Activated CD8-positive, alpha-beta T cell treated with anti-CD3 and anti-CD28 coated beads for 36 hours (primary cell): ENCODE data around the gene TRIP13. TPM values are rescaled to one million over a fixed set of nuclear protein-coding genes. Genes with fewer than 3 reads are reported as not detected.

Source experiments
- ATAC-seq: fragments of 200-7000 bp; cut with Tn5 transposase; one replicate; pipeline ENCODE4 v1.10.0; 2021; ENCODE audit warnings: mild to moderate bottlenecking, moderate library complexity
- CTCF ChIA-PET: fragments of 350-600 bp; sonication (Branson Sonifier 250); formaldehyde crosslinking; loops from one replicate; lab custom pipeline; 2021; ENCODE audit warnings: antibody characterized with exemption; lab: Charles Lee
- POLR2A ChIA-PET: fragments of 350-600 bp; sonication (Branson Sonifier 250); formaldehyde crosslinking; loops from one replicate; lab custom pipeline; 2021; ENCODE audit warnings: antibody characterized with exemption; lab: Charles Lee
- DNase-seq: peaks from one replicate; pipeline ENCODE4 v3.0.0-alpha.2; 2020
- H3K27ac Mint-ChIP-seq: one replicate; pipeline ENCODE4 v1.8.0; 2021; ENCODE audit warnings: mild to moderate bottlenecking, mixed read lengths
- H3K27me3 Mint-ChIP-seq: one replicate; pipeline ENCODE4 v1.8.0; 2021; ENCODE audit warnings: mixed read lengths
- H3K36me3 Mint-ChIP-seq: one replicate; pipeline ENCODE4 v1.8.0; 2021; ENCODE audit warnings: low read depth, mixed read lengths
- H3K4me1 Mint-ChIP-seq: one replicate; pipeline ENCODE4 v1.8.0; 2021; ENCODE audit warnings: low read depth, mixed read lengths
- H3K4me3 Mint-ChIP-seq: one replicate; pipeline ENCODE4 v1.8.0; 2021; ENCODE audit warnings: mild to moderate bottlenecking, moderate library complexity, mixed read lengths
- H3K9me3 Mint-ChIP-seq: one replicate; pipeline ENCODE4 v1.8.0; 2021; ENCODE audit warnings: mixed read lengths
- CTCF ChIP-seq: fragments of 200-600 bp; IDR thresholded peaks from one replicate; pipeline ENCODE4 v1.8.0; 2022; ENCODE audit warnings: antibody characterized with exemption, mild to moderate bottlenecking
- intact Hi-C: fragments of 100-400 bp; cut with micrococcal nuclease; formaldehyde crosslinking; loops from one replicate; pipeline ENCODE4 v1.10.0; 2022
- total RNA-seq, 2 experiments: library from RNA; stranded (reverse); gene quantifications; one replicate each; pipeline ENCODE4 v1.2.3, GENCODE V29; 2021

Gene TRIP13
- total RNA-seq, 2 experiments from 2014 or later = 31.0 to 36.9 TPM

GRCh38 chr5:903756-904096 is 11.0 kb downstream of the TRIP13 start:
- DNase-seq (no peak), ATAC-seq (no peak)
- ChIA-PET POLR2A (interaction anchor here (1.4 kb wide), 1 partner anchor 11 kb away, joined by 4 read pairs; the partner anchor contains the start of genes BRD9 and TRIP13), CTCF (interaction anchor here (1.1 to 4.8 kb wide), 4 partner anchors 10 to 231 kb away, joined by 3 to 25 read pairs (median 10); partner anchors contain the start of genes BRD9 and TRIP13)
- Mint-ChIP-seq H3K27me3 (no peaks in the 10 kb centered on the region), H3K4me3 (no peak overlapping the region), H3K4me1 (no peaks in the 10 kb centered on the region), H3K36me3 (peaks cover 35% of the 10 kb centered on the region), H3K9me3 (no peaks in the 10 kb centered on the region), H3K27ac (no peak overlapping the region)
- no peak for TF ChIP-seq CTCF
- intact Hi-C loops = loop anchor here (5.0 kb wide), 1 partner anchor 231 kb away; no protein-coding TSS in a partner anchor

- no peak for TF ChIP-seq CTCF
- no peaks in the 10 kb centered on the region for H3K4me1 Mint-ChIP-seq
- no peak overlapping the region for H3K4me3 Mint-ChIP-seq
- DNase-seq = no peak
- no peak for ATAC-seq
- H3K27ac Mint-ChIP-seq = no peak overlapping the region
- ChIA-PET CTCF (interaction anchor here (1.0 to 4.8 kb wide), 4 partner anchors 9 to 19 kb away, joined by 3 to 25 read pairs (median 10); partner anchors contain the start of genes BRD9 and TRIP13), POLR2A (interaction anchor here (1.0 to 1.9 kb wide), 4 partner anchors 10 to 12 kb away, joined by 3 to 5 read pairs (median 4); partner anchors contain the start of genes BRD9 and TRIP13)
- intact Hi-C loops = no loop called here
- peaks cover 38% of the 10 kb centered on the region for H3K36me3 Mint-ChIP-seq
- H3K9me3 Mint-ChIP-seq = no peaks in the 10 kb centered on the region
- H3K27me3 Mint-ChIP-seq = no peaks in the 10 kb centered on the region
These were observed 12.5 kb downstream of the TRIP13 start for GRCh38 chr5:905139-905642.

- Mint-ChIP-seq H3K27ac (no peak overlapping the region), H3K9me3 (no peaks in the 10 kb centered on the region), H3K36me3 (peaks cover 52% of the 10 kb centered on the region), H3K27me3 (no peaks in the 10 kb centered on the region), H3K4me1 (no peaks in the 10 kb centered on the region), H3K4me3 (no peak overlapping the region)
- DNase-seq = no peak
- TF ChIP-seq CTCF = no peak
- ChIA-PET POLR2A (no interaction called here), CTCF (interaction anchor here (4.8 kb wide), 1 partner anchor 17 kb away, joined by 17 read pairs; no protein-coding TSS in a partner anchor)
- intact Hi-C loops = no loop called here
- ATAC-seq = no peak
These were observed 14.8 kb downstream of the TRIP13 start for GRCh38 chr5:907366-907910.

- no peaks in the 10 kb centered on the region for H3K9me3 Mint-ChIP-seq
- H3K27me3 Mint-ChIP-seq = no peaks in the 10 kb centered on the region
- H3K36me3 Mint-ChIP-seq = peaks cover 52% of the 10 kb centered on the region
- POLR2A ChIA-PET = no interaction called here
- CTCF ChIA-PET = interaction anchor here (1.2 kb wide), 1 partner anchor 14 kb away, joined by 3 read pairs; no protein-coding TSS in a partner anchor
- ATAC-seq (no peak), DNase-seq (no peak)
- TF ChIP-seq CTCF = no peak
- intact Hi-C loops = no loop called here
- no peak overlapping the region for H3K27ac Mint-ChIP-seq
- peaks cover 4% of the 10 kb centered on the region for H3K4me1 Mint-ChIP-seq
- H3K4me3 Mint-ChIP-seq = no peak overlapping the region
These were observed 15.5 kb downstream of the TRIP13 start for GRCh38 chr5:908172-908571.

- Mint-ChIP-seq H3K4me3 (no peak overlapping the region), H3K4me1 (peaks cover 4% of the 10 kb centered on the region), H3K27ac (no peak overlapping the region), H3K27me3 (no peaks in the 10 kb centered on the region), H3K9me3 (no peaks in the 10 kb centered on the region), H3K36me3 (peaks cover 51% of the 10 kb centered on the region)
- CTCF ChIA-PET = interaction anchor here (0.9 to 1.2 kb wide), 2 partner anchors 13 to 231 kb away, joined by 3 read pairs; no protein-coding TSS in a partner anchor
- intact Hi-C loops = no loop called here
- POLR2A ChIA-PET = no interaction called here
- no peak for TF ChIP-seq CTCF
- ATAC-seq (no peak), DNase-seq (no peak)
These were observed 16.4 kb downstream of the TRIP13 start for GRCh38 chr5:909086-909485.
